ENCODE measurements around the gene GCLC.

The GCLC gene

DNA sequence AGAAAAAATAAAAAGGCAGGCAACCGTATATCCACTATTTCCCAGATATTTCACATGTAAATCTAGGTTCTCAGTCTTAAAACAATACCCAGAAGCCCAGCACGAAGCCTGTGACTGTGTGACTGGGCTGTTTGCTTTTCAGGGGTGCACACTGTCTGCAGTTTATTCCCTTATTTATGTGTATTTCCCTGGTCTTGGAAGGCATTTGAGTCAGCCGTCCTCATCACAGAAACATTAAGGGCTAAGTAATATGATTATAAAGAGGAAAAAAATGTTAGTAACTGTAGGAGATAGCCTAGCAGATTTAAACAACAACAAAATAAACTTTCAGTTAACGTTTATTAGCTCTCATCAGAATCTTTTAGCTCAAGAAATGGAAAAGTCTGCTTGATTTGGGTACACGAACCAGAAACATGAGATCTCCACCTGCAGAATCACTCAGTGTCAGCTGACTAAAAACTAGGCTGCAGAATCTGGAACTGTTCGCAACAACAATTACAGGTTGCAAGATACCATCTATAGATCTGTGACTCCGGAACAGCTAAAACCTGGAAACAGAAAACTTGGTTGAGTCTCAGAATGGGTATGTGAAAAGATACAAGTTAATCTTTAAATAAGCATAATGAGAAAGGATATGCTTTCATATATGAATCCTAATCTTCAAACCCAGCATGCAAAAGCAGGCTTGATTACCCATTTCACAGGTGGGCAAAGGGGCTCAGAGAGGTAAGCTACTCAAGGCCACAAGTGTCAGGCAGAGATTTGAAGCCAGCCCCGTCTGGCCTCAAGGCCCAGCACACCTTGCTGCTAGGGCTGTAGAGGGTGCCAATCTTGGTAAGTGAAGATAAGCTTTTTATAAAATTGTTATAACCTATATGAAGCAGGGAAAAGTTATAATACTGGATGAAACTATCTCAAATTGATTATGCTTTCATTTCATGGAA lies 21.1 kb downstream of the GCLC start:
- DNase-seq (ENCODE audit: low read depth) = no peak

DNA sequence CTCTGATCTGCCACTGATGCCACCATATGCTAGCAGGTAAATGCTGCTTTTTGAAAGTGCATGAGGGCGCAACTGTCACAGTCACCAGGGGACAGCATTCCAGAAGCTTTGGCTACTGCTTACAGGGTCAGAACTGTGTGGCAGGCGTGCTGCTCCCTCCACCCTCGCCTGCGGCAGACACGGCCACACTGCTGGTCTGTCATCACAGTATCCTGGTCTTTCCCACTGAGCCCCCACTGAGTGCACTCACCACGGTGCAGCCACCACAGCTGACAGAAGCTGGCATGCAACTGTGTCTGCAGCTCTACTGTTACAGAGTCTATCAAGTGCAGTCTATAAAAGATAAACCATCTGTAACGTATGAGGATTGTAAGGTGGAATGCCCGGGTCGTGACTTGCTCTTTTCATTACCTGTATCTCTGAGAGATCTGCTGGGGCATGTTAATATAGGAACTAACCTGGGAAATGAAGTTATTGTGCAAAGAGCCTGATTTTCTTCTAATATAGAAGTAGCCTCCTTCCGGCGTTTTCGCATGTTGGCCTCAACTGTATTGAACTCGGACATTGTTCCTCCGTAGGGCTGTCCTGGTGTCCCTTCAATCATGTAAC lies 24.5 kb downstream of the GCLC start:
- DNase-seq (ENCODE audit: low read depth) = no peak

DNA sequence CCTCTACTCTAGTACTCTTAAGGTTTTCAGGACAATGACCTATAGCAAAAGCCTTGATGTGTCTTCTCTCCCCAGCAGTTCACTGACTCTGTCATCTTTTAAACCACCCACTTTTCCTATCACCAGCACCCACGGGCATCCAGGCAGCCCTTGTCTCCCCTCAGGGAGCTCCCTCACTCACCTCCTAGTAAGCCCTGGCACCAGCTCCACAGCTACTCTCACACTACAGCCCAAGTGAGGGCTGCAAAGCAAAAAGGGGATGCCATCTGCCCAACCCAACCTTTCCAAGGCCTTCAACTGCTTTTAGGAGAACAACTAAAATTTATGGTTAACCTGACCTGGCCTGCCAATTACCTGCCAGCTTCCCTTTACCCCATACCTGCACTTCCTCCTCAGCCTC lies 26.0 kb downstream of the GCLC start:
- no peak for DNase-seq (ENCODE audit: low read depth)

DNA sequence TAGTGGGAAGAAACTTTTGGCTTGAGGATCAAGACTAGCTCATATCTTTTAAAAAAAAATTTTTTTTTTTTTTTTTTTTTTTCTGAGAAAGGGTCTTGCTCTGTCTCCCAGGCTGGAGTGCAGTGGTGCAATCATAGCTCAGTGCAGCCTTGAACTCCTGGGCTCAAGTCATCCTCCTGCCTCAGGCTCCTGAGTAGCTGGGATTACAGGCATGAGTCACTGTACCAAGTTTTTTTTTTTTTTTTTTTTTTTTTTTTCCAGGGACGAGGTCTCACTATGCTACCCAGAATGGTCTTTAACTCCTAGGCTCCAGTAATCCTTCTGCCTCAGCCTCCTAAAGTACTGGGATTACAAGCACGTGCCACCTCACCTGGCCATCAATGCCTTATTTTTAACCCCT lies 27.9 kb downstream of the GCLC start:
- no peak for DNase-seq (ENCODE audit: low read depth)

DNA sequence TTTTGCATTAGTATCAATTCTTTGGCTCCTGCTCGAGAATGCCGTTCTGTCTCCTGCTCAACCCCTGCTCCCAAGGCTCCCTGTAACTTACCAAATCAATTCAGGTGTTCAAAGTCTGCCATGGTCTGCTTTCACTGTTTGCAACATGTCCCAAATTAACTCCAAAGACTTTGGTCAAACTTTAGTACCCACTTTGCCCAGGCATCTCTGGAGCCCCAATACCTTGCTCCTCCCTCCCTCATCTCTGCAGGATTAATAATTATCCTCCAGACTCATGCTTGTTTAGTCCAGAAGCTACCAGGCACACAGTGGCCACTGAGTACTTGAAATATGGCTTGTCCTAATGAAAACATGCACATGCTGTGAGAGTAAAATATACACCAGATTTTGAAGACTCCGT lies 30.2 kb downstream of the GCLC start:
- no peak for DNase-seq (ENCODE audit: low read depth)

DNA sequence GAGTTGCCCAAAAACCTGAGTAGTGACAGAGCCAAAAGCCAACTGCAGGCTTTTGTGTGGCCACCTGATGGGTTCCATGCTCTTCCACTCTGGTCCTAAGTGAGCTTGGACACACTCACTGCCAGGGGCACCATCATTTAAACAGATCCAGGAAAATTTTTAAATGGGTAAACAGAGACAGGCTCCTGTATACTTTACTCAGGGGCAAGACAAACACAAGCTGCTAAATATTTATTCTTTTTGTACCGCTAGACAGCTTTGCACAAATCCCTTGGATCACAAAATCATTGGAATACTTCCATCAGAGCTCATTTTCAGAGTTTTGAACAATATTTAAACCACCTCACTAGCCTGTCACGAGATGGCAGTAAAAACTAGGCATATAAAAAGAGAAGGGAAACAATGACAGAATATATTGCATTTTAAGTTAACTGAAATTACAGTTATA lies 31.4 kb downstream of the GCLC start:
- no peak for DNase-seq (ENCODE audit: low read depth)

DNA sequence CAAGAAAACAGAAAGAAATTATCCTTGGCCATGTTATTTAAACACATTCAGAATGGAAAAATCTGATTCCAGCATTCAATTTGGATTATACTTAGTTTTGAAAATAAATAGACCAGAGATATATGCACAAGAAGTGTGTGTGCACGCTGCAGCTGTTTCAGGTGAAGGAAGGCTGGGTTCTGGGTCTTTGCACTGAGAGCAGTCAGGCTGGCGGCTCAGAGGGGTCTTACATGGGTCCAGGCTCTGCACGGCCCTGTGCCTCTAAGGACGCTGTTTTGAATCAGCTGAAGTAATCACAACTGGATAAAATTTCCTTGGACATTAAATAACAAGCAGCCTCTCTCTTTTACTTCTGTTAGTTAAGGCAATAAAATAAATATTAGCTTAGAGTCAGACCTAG lies 31.8 kb downstream of the GCLC start:
- DNase-seq (ENCODE audit: low read depth) = no peak

DNA sequence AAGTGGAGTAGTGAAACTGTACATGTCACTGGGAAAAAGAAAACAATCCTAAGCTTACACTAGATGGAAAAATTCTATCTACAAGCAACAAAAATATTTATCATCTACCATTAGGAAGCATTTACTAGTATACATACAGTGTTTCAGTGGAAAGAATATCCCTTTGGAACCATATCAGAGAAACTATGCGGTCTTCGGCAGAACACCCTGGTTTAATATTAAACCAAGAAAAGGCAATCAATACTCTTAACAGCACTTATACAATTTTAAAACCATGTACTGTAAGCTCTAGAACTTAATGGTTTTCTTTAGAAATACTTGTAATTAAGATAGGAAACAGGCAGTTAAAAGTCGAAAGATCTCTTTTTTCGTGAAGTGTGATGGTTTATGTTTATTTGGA lies 32.3 kb downstream of the GCLC start:
- DNase-seq (ENCODE audit: low read depth) = no peak

DNA sequence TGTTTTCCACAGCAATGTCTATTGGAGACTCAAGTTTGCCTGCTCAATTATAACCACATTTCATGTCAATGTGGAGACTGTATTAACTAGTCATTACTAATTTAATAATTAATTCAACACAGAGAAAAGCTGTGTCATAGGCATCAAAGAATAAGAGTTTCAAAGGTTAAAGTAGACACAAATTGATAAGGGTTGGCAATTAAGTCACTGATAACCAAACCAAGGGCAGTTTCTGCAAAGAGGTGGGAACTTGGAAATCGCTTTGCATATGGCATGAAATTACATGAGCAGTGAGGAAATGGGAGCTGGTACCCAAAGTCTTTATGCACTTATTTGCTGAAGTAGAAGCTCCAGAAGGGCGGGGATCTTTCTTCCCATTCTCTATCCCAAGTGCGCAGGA lies 34.2 kb downstream of the GCLC start:
- DNase-seq (ENCODE audit: low read depth) = no peak

DNA sequence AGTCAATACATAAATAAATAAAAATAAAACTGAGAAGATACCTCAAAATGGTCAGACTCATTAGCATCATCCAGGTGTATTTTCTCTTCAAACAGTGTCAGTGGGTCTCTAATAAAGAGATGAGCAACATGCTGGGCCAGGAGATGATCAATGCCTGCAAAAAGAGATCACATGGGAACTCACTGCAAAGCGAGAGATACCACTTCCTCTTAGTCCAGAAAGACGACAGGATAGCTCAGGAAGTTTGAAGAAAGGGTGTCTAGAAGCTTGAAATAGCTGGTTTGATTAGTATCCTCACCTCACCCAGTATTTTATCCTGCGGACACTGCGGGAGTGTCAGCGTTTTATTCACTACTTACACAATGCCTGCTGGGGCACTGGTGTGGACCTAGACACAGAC lies 38.0 kb downstream of the GCLC start:
- DNase-seq (ENCODE audit: low read depth) = no peak

DNA sequence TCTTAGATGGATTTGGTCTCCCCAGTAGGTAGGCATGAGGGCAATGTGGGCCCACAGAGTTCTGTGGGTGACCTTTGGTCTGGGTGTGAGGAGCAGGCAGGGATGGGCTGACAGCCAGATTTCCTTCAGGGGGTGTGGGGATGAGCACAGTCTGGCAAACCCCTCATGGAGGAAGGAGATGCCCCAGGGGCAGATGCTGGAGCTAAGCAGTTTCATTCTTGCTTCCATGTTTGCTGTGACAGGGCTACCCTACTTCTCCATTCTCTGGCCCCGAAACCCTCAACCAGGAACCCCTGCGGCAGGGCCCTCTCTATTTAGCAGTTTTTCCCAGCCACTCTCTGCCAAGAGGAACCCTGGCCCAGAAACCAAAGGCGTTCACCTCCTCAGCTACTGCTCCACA lies 40.4 kb downstream of the GCLC start:
- no peak for DNase-seq (ENCODE audit: low read depth)

DNA sequence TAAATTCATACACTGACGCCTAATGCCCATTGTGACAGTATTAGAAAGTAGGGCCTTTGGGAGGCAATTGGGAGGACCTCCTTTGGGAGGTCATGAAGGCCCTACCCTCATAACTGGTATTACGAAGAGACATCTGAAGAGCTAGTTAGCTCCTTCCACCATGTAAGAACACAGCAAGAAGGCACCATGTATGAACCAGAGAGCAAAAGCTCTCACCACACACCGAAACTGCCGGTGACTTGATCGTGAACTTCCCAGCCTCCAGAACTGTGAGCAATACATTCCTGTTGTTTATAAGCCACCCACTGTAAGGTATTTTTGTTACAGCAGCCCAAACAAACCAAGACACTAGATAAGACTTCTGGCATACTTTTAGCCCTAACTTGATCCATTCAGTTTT lies 41.8 kb downstream of the GCLC start:
- no peak for DNase-seq (ENCODE audit: low read depth)

DNA sequence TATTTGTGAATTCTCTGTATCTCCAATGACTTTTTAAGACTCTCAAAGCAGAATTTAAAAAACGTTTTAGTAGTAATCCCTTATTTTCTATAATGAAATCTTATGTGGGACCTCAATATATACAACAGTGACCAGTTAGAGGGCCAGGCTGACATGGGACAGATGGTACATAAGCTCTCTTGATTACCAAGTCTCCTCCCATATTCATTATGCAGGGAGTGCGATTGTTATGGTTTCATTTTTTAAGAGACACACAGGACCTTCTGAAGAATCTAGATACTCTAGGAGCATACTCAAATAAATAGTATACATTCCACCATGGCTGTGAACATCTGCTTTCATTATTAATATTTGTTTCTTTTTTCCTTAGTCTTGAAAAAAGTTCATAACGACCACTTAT lies 43.5 kb downstream of the GCLC start:
- no peak for DNase-seq (ENCODE audit: low read depth)

DNA sequence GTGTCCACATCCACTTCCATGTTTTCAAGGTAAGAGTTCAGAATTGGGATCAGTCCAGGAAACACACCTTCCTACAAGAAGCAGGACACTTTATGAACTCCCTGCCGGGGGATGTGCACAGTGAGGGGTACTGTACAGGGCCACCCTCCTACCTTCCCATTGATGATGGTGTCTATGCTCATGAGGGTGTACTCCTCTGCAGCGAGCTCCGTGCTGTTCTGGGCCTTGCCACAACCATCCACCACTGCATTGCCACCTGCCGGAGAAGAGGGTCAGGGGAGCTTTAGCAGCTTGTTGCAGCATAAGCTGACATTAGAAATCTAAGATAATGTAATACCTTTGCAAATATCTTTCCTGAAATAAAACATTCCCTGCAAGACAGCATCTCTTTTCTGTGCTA lies 44.8 kb downstream of the GCLC start:
- no peak for DNase-seq (ENCODE audit: low read depth)

DNA sequence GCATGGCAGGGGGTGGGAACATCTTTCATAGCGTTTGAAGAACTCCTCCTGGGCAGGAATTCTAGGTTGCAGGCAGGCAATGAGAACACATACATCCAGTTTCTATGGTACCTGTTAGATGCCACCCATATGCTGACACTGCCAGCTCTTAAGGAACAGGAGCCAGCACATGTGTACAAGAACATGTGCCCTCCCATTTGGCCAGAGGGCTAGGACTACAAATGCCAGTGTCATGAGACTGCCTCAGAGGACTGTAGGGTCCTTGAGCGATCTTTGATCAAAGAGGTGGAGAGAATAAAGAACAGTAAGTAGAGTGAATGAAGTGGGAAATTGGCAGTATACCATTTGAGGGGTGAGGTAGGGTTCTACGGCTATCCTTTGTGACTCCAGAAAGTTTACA lies 45.8 kb downstream of the GCLC start:
- no peak for DNase-seq (ENCODE audit: low read depth)

DNA sequence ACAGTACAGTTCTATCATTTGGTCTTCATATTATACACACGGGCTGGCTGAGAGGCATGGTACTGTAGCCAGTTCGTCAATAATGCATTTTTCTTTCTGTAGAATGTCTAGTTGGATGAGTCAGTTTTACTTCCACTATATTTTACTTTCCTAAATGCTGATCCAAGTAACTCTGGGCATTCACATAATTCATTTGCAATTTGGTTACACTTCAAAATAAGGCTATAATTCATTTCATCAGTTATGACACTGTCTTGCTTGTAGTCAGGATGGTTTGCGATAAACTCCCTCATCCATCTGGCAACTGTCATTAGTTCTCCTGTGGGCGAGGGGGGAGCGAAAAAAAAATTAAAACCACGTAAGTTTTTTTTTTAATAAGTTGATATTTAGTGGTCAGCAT lies 46.3 kb downstream of the GCLC start:
- DNase-seq (ENCODE audit: low read depth) = no peak

DNA sequence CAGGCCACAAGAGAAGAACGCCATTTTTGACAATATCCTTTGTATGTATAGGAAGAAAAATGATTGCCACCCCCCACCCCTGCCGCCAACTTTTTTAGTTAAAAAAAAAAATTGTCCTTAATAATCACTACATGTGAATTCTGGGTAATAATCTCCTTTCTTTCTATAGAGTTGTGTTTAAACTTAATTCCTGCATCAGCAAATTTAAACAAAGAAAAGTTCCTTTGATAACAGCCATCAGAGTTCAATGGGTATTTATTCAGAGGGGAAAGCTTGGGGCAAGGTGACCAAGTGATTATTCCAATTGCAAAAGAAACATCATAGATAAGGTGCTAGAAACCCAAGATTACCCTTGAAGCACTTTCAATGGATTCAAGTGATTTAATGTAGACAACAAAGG lies 47.0 kb downstream of the GCLC start:
- DNase-seq (ENCODE audit: low read depth) = no peak

DNA sequence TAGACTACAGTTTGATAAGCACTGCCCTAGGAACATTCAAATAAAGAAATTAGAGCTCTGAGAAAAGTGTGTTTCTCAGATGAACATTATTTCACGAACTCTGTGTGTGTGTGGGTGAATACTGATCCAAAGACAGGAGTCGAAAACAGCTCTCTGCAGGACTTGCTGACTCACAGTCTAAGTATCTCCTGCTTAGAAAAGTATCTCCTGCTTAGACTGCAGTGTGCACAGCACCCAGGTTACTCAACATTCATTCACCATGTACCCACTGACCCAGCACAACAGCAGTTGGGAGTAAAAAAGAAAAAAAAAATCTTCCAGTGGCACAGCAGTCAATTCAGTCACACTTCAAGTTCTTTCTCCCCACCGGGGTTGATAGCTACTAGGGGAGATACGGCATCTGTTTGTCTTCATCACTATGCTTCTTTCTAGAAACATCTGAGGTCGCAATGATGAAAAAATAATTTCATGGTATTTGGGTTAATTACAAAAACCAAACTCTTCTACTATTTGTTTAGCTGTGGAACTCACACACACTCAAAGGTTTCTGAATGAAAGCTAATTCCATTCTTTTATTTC lies 48.0 kb downstream of the GCLC start:
- no peak for DNase-seq (ENCODE audit: low read depth)

DNA sequence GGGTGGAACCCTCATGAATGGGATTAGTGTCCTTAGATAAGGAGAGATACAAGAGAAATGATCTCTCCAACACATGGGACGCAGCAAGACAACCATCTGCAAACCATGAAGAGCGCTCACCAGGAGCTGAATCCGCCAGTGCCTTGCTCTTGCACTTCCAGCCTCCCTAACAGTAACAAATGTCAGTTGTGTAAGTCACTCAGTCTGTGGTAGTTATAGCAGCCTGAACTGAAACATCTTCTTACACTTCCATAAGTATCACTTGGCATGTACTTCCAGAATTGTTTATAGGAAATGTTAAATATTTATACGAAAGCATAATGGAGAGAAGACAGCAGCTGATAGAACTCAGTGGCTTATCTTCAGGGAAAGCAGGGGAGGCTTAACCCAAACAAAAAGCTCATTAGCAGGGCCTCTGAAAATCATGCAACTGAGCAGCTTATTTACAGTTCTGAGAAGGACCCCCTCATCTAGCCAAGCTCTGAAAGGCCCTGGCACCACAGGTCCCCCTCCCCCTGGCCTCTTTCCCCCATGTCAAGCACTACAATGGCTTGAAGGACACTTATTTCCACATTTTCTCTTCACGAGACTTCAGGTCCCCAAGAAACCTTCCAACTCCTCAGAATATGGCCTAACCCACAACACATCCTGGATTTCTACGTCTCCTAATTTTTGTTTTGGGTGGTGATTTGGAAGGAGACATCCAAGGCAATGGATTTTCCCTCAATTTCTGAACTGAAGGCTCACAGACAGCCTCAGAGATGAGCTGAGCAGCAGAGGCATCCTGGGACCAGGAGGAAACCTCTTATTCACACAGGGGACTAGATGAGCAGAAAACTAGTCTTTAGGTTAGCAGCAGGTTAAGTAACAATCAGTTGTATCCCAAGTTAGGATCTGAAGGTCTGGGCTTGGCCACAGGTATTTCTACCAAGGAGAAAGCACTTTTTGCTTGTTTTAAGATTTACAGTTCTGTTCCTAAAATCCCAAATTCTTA lies 49.1 kb downstream of the GCLC start:
- DNase-seq (ENCODE audit: low read depth) = no peak

DNA sequence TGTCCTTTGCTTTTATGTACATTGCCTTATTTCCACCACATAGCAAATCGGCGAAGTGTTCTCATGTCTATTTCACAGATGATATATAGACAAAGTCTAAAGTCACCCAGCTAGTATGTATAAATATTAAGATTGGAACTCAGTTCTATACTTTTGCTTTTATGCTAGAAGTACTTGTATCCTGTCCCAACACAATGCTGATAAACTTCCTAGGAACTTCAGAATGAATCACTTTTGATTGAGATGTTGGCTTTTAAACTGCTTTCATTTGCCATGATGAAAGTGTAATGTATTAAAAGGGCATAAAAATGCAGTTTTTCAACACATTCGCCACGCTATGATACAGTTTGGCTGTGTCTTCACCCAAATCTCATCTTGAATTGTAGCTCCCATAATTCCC lies 50.8 kb downstream of the GCLC start:
- no peak for DNase-seq (ENCODE audit: low read depth)

DNA sequence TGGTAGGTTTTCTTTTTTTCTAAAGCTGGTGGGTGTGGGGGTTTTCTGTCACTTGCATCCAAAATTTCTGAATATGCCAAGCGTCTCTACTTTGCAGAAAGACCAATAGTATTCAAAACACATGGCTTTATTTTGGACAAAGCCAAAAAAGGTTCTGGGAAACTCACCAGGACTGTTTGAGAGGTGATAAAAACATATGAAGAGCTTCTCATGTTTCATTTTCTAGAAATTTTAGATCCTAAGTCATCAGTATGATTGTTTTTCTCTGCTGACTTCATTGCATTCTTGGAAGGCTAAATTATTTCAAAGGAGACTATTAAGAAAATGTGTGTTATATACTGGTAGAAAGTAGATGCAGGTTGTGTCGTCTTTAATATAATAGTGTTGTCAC lies 51.3 kb downstream of the GCLC start:
- no peak for DNase-seq (ENCODE audit: low read depth)

Measured in activated T-helper 1 cell treated with Interleukin-2 at 50 U/mL for 16 hours (primary cell).